ENCODE results near the gene SPATA18. TPM values are rescaled to one million over a fixed set of nuclear protein-coding genes. Genes with fewer than 3 reads are reported as not detected.

SPATA18 gene
- total and polyA plus RNA-seq, 7 experiments from 2014 or later = 0.34 TPM; not detected in 6

GRCh38 chr4:52093466-52093865 lies 42.4 kb downstream of the SPATA18 start:
- Histone ChIP-seq H3K27ac (ENCODE audit: low read depth, low read length) (no peak overlapping the region), H3K4me1 (ENCODE audit: control insufficient read depth in 2 of 2, insufficient read depth in 2 of 2, low read length in 2 of 2) (no peaks in the 10 kb centered on the region), H3K27me3 (ENCODE audit: control insufficient read depth in 2 of 2, insufficient read depth in 2 of 2, low read length in 2 of 2) (no peaks in the 10 kb centered on the region), H3K36me3 (ENCODE audit: control insufficient read depth in 2 of 3, insufficient read depth in 3 of 3, low read length in 3 of 3) (no peaks in the 10 kb centered on the region), H3K4me3 (ENCODE audit: low read length) (no peak overlapping the region), H3K9me3 (ENCODE audit: control insufficient read depth in 2 of 3, low read length in 3 of 3) (no peaks in the 10 kb centered on the region)
- POLR2A ChIA-PET = no interaction called here
- Mint-ChIP-seq H3K36me3 (no peaks in the 10 kb centered on the region), H3K27ac (no peak overlapping the region), H3K4me3 (no peak overlapping the region), H3K4me1 (no peaks in the 10 kb centered on the region), H3K27me3 (peaks cover 0 to 39% (median 16%) of the 10 kb centered on the region in 5 donors), H3K9me3 (peaks cover 0 to 11% (median 0%) of the 10 kb centered on the region in 11 donors)
- CTCF ChIA-PET = no interaction called here
- intact Hi-C loops (cut with micrococcal nuclease) = no loop called here
- DNase-seq = no peak
- no peak for ATAC-seq

GRCh38 chr4:52094376-52095145 lies 43.5 kb downstream of the SPATA18 start:
- Mint-ChIP-seq H3K27me3 (peaks cover 0 to 30% (median 16%) of the 10 kb centered on the region in 5 donors), H3K4me3 (no peak overlapping the region), H3K9me3 (peaks cover 0 to 11% (median 0%) of the 10 kb centered on the region in 11 donors), H3K36me3 (no peaks in the 10 kb centered on the region), H3K27ac (no peak overlapping the region), H3K4me1 (no peaks in the 10 kb centered on the region)
- Histone ChIP-seq H3K4me1 (ENCODE audit: control insufficient read depth in 2 of 2, insufficient read depth in 2 of 2, low read length in 2 of 2) (no peaks in the 10 kb centered on the region), H3K9me3 (ENCODE audit: control insufficient read depth in 2 of 3, low read length in 3 of 3) (no peaks in the 10 kb centered on the region), H3K27ac (ENCODE audit: low read depth, low read length) (no peak overlapping the region), H3K4me3 (ENCODE audit: low read length) (no peak overlapping the region), H3K27me3 (ENCODE audit: control insufficient read depth in 2 of 2, insufficient read depth in 2 of 2, low read length in 2 of 2) (no peaks in the 10 kb centered on the region), H3K36me3 (ENCODE audit: control insufficient read depth in 2 of 3, insufficient read depth in 3 of 3, low read length in 3 of 3) (no peaks in the 10 kb centered on the region)
- DNase-seq (no peak), ATAC-seq (no peak)
- ChIA-PET CTCF (interaction anchor here (0.8 kb wide), 1 partner anchor 18 kb away, joined by 3 read pairs; no protein-coding TSS in a partner anchor), POLR2A (no interaction called here)
- intact Hi-C loops (cut with micrococcal nuclease) = no loop called here

- Histone ChIP-seq H3K4me1 (ENCODE audit: control insufficient read depth in 2 of 2, insufficient read depth in 2 of 2, low read length in 2 of 2) (no peaks in the 10 kb centered on the region), H3K36me3 (ENCODE audit: control insufficient read depth in 2 of 3, insufficient read depth in 3 of 3, low read length in 3 of 3) (no peaks in the 10 kb centered on the region), H3K4me3 (ENCODE audit: low read length) (no peak overlapping the region), H3K27ac (ENCODE audit: low read depth, low read length) (no peak overlapping the region), H3K9me3 (ENCODE audit: control insufficient read depth in 2 of 3, low read length in 3 of 3) (no peaks in the 10 kb centered on the region), H3K27me3 (ENCODE audit: control insufficient read depth in 2 of 2, insufficient read depth in 2 of 2, low read length in 2 of 2) (no peaks in the 10 kb centered on the region)
- intact Hi-C loops (cut with micrococcal nuclease) = no loop called here
- ChIA-PET CTCF (interaction anchor here (0.8 kb wide), 1 partner anchor 17 kb away, joined by 3 read pairs; no protein-coding TSS in a partner anchor), POLR2A (no interaction called here)
- Mint-ChIP-seq H3K4me3 (no peak overlapping the region), H3K36me3 (no peaks in the 10 kb centered on the region), H3K4me1 (no peaks in the 10 kb centered on the region), H3K27ac (no peak overlapping the region), H3K9me3 (peaks cover 0 to 8% (median 0%) of the 10 kb centered on the region in 11 donors), H3K27me3 (peaks cover 0 to 23% (median 10%) of the 10 kb centered on the region in 5 donors)
- ATAC-seq (no peak), DNase-seq (no peak)
Measured at GRCh38 chr4:52095374-52095773, 44.3 kb downstream of the SPATA18 start.

GRCh38 chr4:52096048-52096447 lies 44.9 kb downstream of the SPATA18 start:
- CTCF ChIA-PET = no interaction called here
- no peaks in the 10 kb centered on the region for H3K9me3 ChIP-seq (ENCODE audit: control insufficient read depth in 2 of 3, low read length in 3 of 3)

GRCh38 chr4:52098618-52099017 lies 47.5 kb downstream of the SPATA18 start:
- Histone ChIP-seq H3K9me3 (ENCODE audit: control insufficient read depth in 2 of 3, low read length in 3 of 3) (no peaks in the 10 kb centered on the region), H3K4me3 (ENCODE audit: low read length) (no peak overlapping the region), H3K36me3 (ENCODE audit: control insufficient read depth in 2 of 3, insufficient read depth in 3 of 3, low read length in 3 of 3) (no peaks in the 10 kb centered on the region), H3K27me3 (ENCODE audit: control insufficient read depth in 2 of 2, insufficient read depth in 2 of 2, low read length in 2 of 2) (no peaks in the 10 kb centered on the region), H3K4me1 (ENCODE audit: control insufficient read depth in 2 of 2, insufficient read depth in 2 of 2, low read length in 2 of 2) (no peaks in the 10 kb centered on the region), H3K27ac (ENCODE audit: low read depth, low read length) (no peak overlapping the region)
- POLR2A ChIA-PET = no interaction called here
- Mint-ChIP-seq H3K36me3 (no peaks in the 10 kb centered on the region), H3K4me3 (no peak overlapping the region), H3K27me3 (peaks cover 0 to 12% (median 6%) of the 10 kb centered on the region in 5 donors), H3K27ac (no peak overlapping the region), H3K9me3 (peaks cover 0 to 3% (median 0%) of the 10 kb centered on the region in 11 donors), H3K4me1 (no peaks in the 10 kb centered on the region)
- ATAC-seq = no peak
- no peak for DNase-seq
- intact Hi-C loops (cut with micrococcal nuclease) = no loop called here
- CTCF ChIA-PET = no interaction called here

More at GRCh38 chr4:52096048-52096447, 44.9 kb downstream of the SPATA18 start:
- H3K27me3 Mint-ChIP-seq = peaks cover 0 to 18% (median 10%) of the 10 kb centered on the region in 5 donors
- ATAC-seq (no peak), DNase-seq (no peak)
- Histone ChIP-seq H3K4me3 (ENCODE audit: low read length) (no peak overlapping the region), H3K27ac (ENCODE audit: low read depth, low read length) (no peak overlapping the region), H3K36me3 (ENCODE audit: control insufficient read depth in 2 of 3, insufficient read depth in 3 of 3, low read length in 3 of 3) (no peaks in the 10 kb centered on the region), H3K4me1 (ENCODE audit: control insufficient read depth in 2 of 2, insufficient read depth in 2 of 2, low read length in 2 of 2) (no peaks in the 10 kb centered on the region), H3K27me3 (ENCODE audit: control insufficient read depth in 2 of 2, insufficient read depth in 2 of 2, low read length in 2 of 2) (no peaks in the 10 kb centered on the region)
- intact Hi-C loops (cut with micrococcal nuclease) = no loop called here
- H3K9me3 Mint-ChIP-seq = peaks cover 0 to 3% (median 0%) of the 10 kb centered on the region in 11 donors
- no peak overlapping the region for H3K27ac Mint-ChIP-seq
- no peaks in the 10 kb centered on the region for H3K4me1 Mint-ChIP-seq
- no peak overlapping the region for H3K4me3 Mint-ChIP-seq
- POLR2A ChIA-PET = no interaction called here
- no peaks in the 10 kb centered on the region for H3K36me3 Mint-ChIP-seq

- intact Hi-C loops (cut with micrococcal nuclease) = no loop called here
- no peak overlapping the region for H3K27ac Mint-ChIP-seq
- no peak overlapping the region for H3K4me3 Mint-ChIP-seq
- Histone ChIP-seq H3K27ac (ENCODE audit: low read depth, low read length) (no peak overlapping the region), H3K27me3 (ENCODE audit: control insufficient read depth in 2 of 2, insufficient read depth in 2 of 2, low read length in 2 of 2) (no peaks in the 10 kb centered on the region), H3K36me3 (ENCODE audit: control insufficient read depth in 2 of 3, insufficient read depth in 3 of 3, low read length in 3 of 3) (no peaks in the 10 kb centered on the region), H3K9me3 (ENCODE audit: control insufficient read depth in 2 of 3, low read length in 3 of 3) (no peaks in the 10 kb centered on the region), H3K4me3 (ENCODE audit: low read length) (no peak overlapping the region), H3K4me1 (ENCODE audit: control insufficient read depth in 2 of 2, insufficient read depth in 2 of 2, low read length in 2 of 2) (no peaks in the 10 kb centered on the region)
- peaks cover 0 to 3% (median 0%) of the 10 kb centered on the region in 11 donors for H3K9me3 Mint-ChIP-seq
- H3K27me3 Mint-ChIP-seq = peaks cover 0 to 12% (median 6%) of the 10 kb centered on the region in 5 donors
- POLR2A ChIA-PET = no interaction called here
- ATAC-seq (no peak), DNase-seq (no peak)
- H3K4me1 Mint-ChIP-seq = no peaks in the 10 kb centered on the region
- CTCF ChIA-PET = no interaction called here
- H3K36me3 Mint-ChIP-seq = no peaks in the 10 kb centered on the region
Measured at GRCh38 chr4:52099860-52100461, 48.9 kb downstream of the SPATA18 start.
